Measurements from ENCODE around the gene FKBP1A. TPM values are rescaled to one million over a fixed set of nuclear protein-coding genes. Genes with fewer than 3 reads are reported as not detected.

Gene FKBP1A
- total RNA-seq (99.5 and 121 TPM in 2 replicates), polyA plus RNA-seq (149 and 161 TPM in 2 replicates)

GRCh38 chr20:1392693-1393506 lies at the start of gene FKBP1A:
Gene FKBP1A (minus strand): TSS chr20:1393054. CDS start chr20:1392998, 56 bp downstream.
- peak within 1 kb of the TSS; percentile 73 for H3K4me3 ChIP-seq
- peak within 1 kb of the TSS; percentile 95 for H2AFZ ChIP-seq
- no peaks in the 10 kb centered on the region for H3K9me2 ChIP-seq (replicated peaks; ENCODE audit: insufficient read depth)
- H3K36me3 ChIP-seq (replicated peaks; ENCODE audit: insufficient read depth, low read depth), result no peaks in the 10 kb centered on the region
- H3K4me1 ChIP-seq (ENCODE audit: insufficient read depth), result peaks cover 25% of the 10 kb centered on the region
- peak within 1 kb of the TSS; percentile 77 for H3K27ac ChIP-seq
- H3K9me3 ChIP-seq (ENCODE audit: low read depth), result no peaks in the 10 kb centered on the region
- peaks cover 48% of the 10 kb centered on the region for H3K79me2 ChIP-seq
- WGBS (ENCODE audit: low lambda C conversion rate, missing lambda C conversion rate), result 3% methylated on average over 41 of the region's 79 CpGs
- peaks cover 36% of the 10 kb centered on the region for H4K20me1 ChIP-seq (ENCODE audit: insufficient read depth, poor library complexity, severe bottlenecking)
- H3K4me2 ChIP-seq, result peak within 1 kb of the TSS; percentile 87
- TF ChIP-seq CTCF (IDR thresholded peaks at IDR 0.05; ENCODE audit: poor library complexity) (no peak), EZH2 (IDR thresholded peaks at IDR 0.05; ENCODE audit: borderline replicate concordance) (no peak), EZH2phosphoT487 (IDR thresholded peaks at IDR 0.05; ENCODE audit: low read depth, severe bottlenecking, unreplicated experiment) (no peak)
- peaks cover 14% of the 10 kb centered on the region for H3K27me3 ChIP-seq
- peak; percentile 97 for DNase-seq (ENCODE audit: low spot score)

GRCh38 chr20:1442304-1442703 lies 49.5 kb upstream of the FKBP1A start:
- DNase-seq (ENCODE audit: low spot score), result no peak
- no peaks in the 10 kb centered on the region for H3K27me3 ChIP-seq
- no peaks in the 10 kb centered on the region for H3K36me3 ChIP-seq (replicated peaks; ENCODE audit: insufficient read depth, low read depth)
- H3K27ac ChIP-seq, result no peak overlapping the region
- no peaks in the 10 kb centered on the region for H3K79me2 ChIP-seq
- no peaks in the 10 kb centered on the region for H3K9me2 ChIP-seq (replicated peaks; ENCODE audit: insufficient read depth)
- H3K4me2 ChIP-seq, result no peak overlapping the region
- H3K9me3 ChIP-seq (ENCODE audit: low read depth), result no peaks in the 10 kb centered on the region
- H3K4me1 ChIP-seq (ENCODE audit: insufficient read depth), result no peaks in the 10 kb centered on the region
- H4K20me1 ChIP-seq (ENCODE audit: insufficient read depth, poor library complexity, severe bottlenecking), result no peaks in the 10 kb centered on the region
- no peak overlapping the region for H2AFZ ChIP-seq
- TF ChIP-seq EZH2phosphoT487 (IDR thresholded peaks at IDR 0.05; ENCODE audit: low read depth, severe bottlenecking, unreplicated experiment) (no peak), CTCF (IDR thresholded peaks at IDR 0.05; ENCODE audit: poor library complexity) (no peak), EZH2 (IDR thresholded peaks at IDR 0.05; ENCODE audit: borderline replicate concordance) (no peak)
- H3K4me3 ChIP-seq, result no peak overlapping the region
- 98% methylated on average over 2 of the region's 2 CpGs for WGBS (ENCODE audit: low lambda C conversion rate, missing lambda C conversion rate)

GRCh38 chr20:1441133-1441532 lies 48.3 kb upstream of the FKBP1A start:
- Histone ChIP-seq H3K4me1 (ENCODE audit: insufficient read depth) (no peaks in the 10 kb centered on the region), H3K79me2 (no peaks in the 10 kb centered on the region), H3K9me2 (replicated peaks; ENCODE audit: insufficient read depth) (no peaks in the 10 kb centered on the region), H3K27me3 (no peaks in the 10 kb centered on the region), H3K4me2 (no peak overlapping the region), H2AFZ (no peak overlapping the region), H3K4me3 (no peak overlapping the region), H3K27ac (no peak overlapping the region), H4K20me1 (ENCODE audit: insufficient read depth, poor library complexity, severe bottlenecking) (no peaks in the 10 kb centered on the region), H3K9me3 (ENCODE audit: low read depth) (no peaks in the 10 kb centered on the region), H3K36me3 (replicated peaks; ENCODE audit: insufficient read depth, low read depth) (no peaks in the 10 kb centered on the region)
- WGBS (ENCODE audit: low lambda C conversion rate, missing lambda C conversion rate), result 100% methylated on average over 3 of the region's 3 CpGs
- DNase-seq (ENCODE audit: low spot score), result no peak
- TF ChIP-seq EZH2phosphoT487 (IDR thresholded peaks at IDR 0.05; ENCODE audit: low read depth, severe bottlenecking, unreplicated experiment), result no peak
- TF ChIP-seq EZH2 (IDR thresholded peaks at IDR 0.05; ENCODE audit: borderline replicate concordance), result no peak
- TF ChIP-seq CTCF (IDR thresholded peaks at IDR 0.05; ENCODE audit: poor library complexity), result no peak

Data from hepatocyte (in vitro differentiated cells).